Trophoblast cell (in vitro differentiated cells and primary cell): ENCODE measurements around the gene MRPL46.

Experiments
- DNase-seq, 2 donors: peaks; one replicate each; pipeline ENCODE4 v3.0.0-alpha.2; 2016
- H2AFZ ChIP-seq: 2 replicates; pipeline ENCODE4 v1.6.1; 2013; ENCODE audit warnings: low read length, moderate library complexity, mild to moderate bottlenecking; ENCODE audit not compliant: insufficient read depth, poor library complexity
- H2AK5ac ChIP-seq: 2 replicates; pipeline ENCODE4 v1.6.1; 2013; ENCODE audit warnings: mild to moderate bottlenecking, low read length
- H2BK120ac ChIP-seq: 2 replicates; pipeline ENCODE4 v1.6.1; 2013; ENCODE audit warnings: low read length, mild to moderate bottlenecking, moderate library complexity; ENCODE audit not compliant: insufficient read depth, poor library complexity
- H2BK12ac ChIP-seq: 2 replicates; pipeline ENCODE4 v1.6.1; 2013; ENCODE audit warnings: mild to moderate bottlenecking, low read length, moderate library complexity
- H2BK5ac ChIP-seq: 2 replicates; pipeline ENCODE4 v1.6.1; 2013; ENCODE audit warnings: low read length, low read depth, moderate library complexity, mild to moderate bottlenecking; ENCODE audit not compliant: poor library complexity
- H3K14ac ChIP-seq: 2 replicates; pipeline ENCODE4 v1.6.1; 2013; ENCODE audit warnings: mild to moderate bottlenecking, low read length
- H3K18ac ChIP-seq: 2 replicates; pipeline ENCODE4 v1.6.1; 2013; ENCODE audit warnings: mild to moderate bottlenecking, low read length
- H3K23ac ChIP-seq: 2 replicates; pipeline ENCODE4 v1.6.1; 2013; ENCODE audit warnings: low read length
- H3K27ac ChIP-seq: 2 replicates; pipeline ENCODE4 v1.5.1; 2013; ENCODE audit warnings: low read depth, mild to moderate bottlenecking, inconsistent platforms, low read length, moderate library complexity
- H3K27me3 ChIP-seq: 2 replicates; pipeline ENCODE4 v1.6.1; 2013; ENCODE audit warnings: inconsistent platforms, mild to moderate bottlenecking, low read length, moderate library complexity; ENCODE audit not compliant: insufficient read depth
- H3K36me3 ChIP-seq, 2 experiments: 1 replicate in 1 of 2; 2 replicates in 1 of 2; pipeline ENCODE4 v1.6.1; 2013; ENCODE audit warnings: low read length in 2 of 2, mild to moderate bottlenecking in 2 of 2, moderate library complexity in 1 of 2; ENCODE audit not compliant: insufficient read depth in 2 of 2, control insufficient read depth in 1 of 2
- H3K4ac ChIP-seq: 2 replicates; pipeline ENCODE4 v1.6.1; 2013; ENCODE audit warnings: low read depth, mild to moderate bottlenecking, low read length, moderate library complexity
- H3K4me1 ChIP-seq, 2 experiments: 1 replicate in 1 of 2; 2 replicates in 1 of 2; pipeline ENCODE4 v1.6.1; 2013; ENCODE audit warnings: low read length in 2 of 2, mild to moderate bottlenecking in 2 of 2, moderate library complexity in 1 of 2; ENCODE audit not compliant: insufficient read depth in 2 of 2, control insufficient read depth in 1 of 2
- H3K4me2 ChIP-seq: 2 replicates; pipeline ENCODE4 v1.6.1; 2013; ENCODE audit warnings: inconsistent platforms, mild to moderate bottlenecking, low read length, moderate library complexity
- H3K4me3 ChIP-seq: 2 replicates; pipeline ENCODE4 v1.5.1; 2013; ENCODE audit warnings: mild to moderate bottlenecking, low read depth, low read length, inconsistent platforms
- H3K79me1 ChIP-seq: one replicate; pipeline ENCODE4 v1.6.1; 2013; ENCODE audit warnings: low read length
- H3K79me2 ChIP-seq: 2 replicates; pipeline ENCODE4 v1.6.1; 2013; ENCODE audit warnings: low read length, mild to moderate bottlenecking; ENCODE audit not compliant: control insufficient read depth, insufficient read depth, poor library complexity
- H3K9ac ChIP-seq: 2 replicates; pipeline ENCODE4 v1.6.1; 2013; ENCODE audit warnings: mild to moderate bottlenecking, low read length
- H3K9me3 ChIP-seq: 2 replicates; pipeline ENCODE4 v1.6.1; 2013; ENCODE audit warnings: low read depth, mild to moderate bottlenecking, control low read depth, inconsistent platforms, low read length; ENCODE audit not compliant: insufficient read depth
- H4K12ac ChIP-seq: 2 replicates; pipeline ENCODE4 v1.6.1; 2013; ENCODE audit warnings: low read depth, mild to moderate bottlenecking, low read length, moderate library complexity
- H4K8ac ChIP-seq: 2 replicates; pipeline ENCODE4 v1.6.1; 2013; ENCODE audit warnings: low read depth, mild to moderate bottlenecking, low read length, moderate library complexity
- H4K91ac ChIP-seq: one replicate; pipeline ENCODE4 v1.6.1; 2013; ENCODE audit warnings: low read depth, mild to moderate bottlenecking, low read length, moderate library complexity
- WGBS: extraction: QIAGEN DNeasy Blood & Tissue Kit; methylation state at CpG from one replicate; pipeline ENCODE4 v1.1.7; 2013; ENCODE audit warnings: missing lambda C conversion rate; ENCODE audit not compliant: insufficient read length, insufficient coverage; ENCODE audit errors: extremely low coverage; 5-methylcytosine and 5-hydroxymethylcytosine counted together

MRPL46 gene

GRCh38 chr15:88447741-88448140 is 19.4 kb downstream of the MRPL46 start:
- H3K4me1 ChIP-seq, result no peaks in the 10 kb centered on the region
- no CpG with 5 or more reads among the region's 1 CpG for WGBS
- H3K79me2 ChIP-seq, result no peaks in the 10 kb centered on the region

GRCh38 chr15:88447206-88447605 is 20.0 kb downstream of the MRPL46 start:
- Histone ChIP-seq H3K27ac (no peak overlapping the region), H3K79me2 (no peaks in the 10 kb centered on the region), H3K36me3 (no peaks in the 10 kb centered on the region), H3K4ac (no peak overlapping the region), H3K14ac (no peak overlapping the region), H4K12ac (no peak overlapping the region), H3K9me3 (no peaks in the 10 kb centered on the region), H3K4me3 (no peak overlapping the region), H3K9ac (no peak overlapping the region), H2AFZ (no peak overlapping the region), H4K8ac (no peak overlapping the region), H3K18ac (no peak overlapping the region), H2BK5ac (no peak overlapping the region), H2BK120ac (no peak overlapping the region), H3K23ac (no peak overlapping the region), H2BK12ac (no peak overlapping the region), H3K4me2 (no peak overlapping the region), H2AK5ac (no peak overlapping the region), H3K4me1 (peaks cover 0 to 2% of the 10 kb centered on the region in 2 experiments), H3K79me1 (no peaks in the 10 kb centered on the region), H4K91ac (no peak overlapping the region), H3K27me3 (no peaks in the 10 kb centered on the region)
- no CpG with 5 or more reads among the region's 1 CpG for WGBS
- DNase-seq, result no peak

More at GRCh38 chr15:88447741-88448140, 19.4 kb downstream of the MRPL46 start:
- no peak for DNase-seq
- H2BK120ac ChIP-seq, result no peak overlapping the region
- H2AK5ac ChIP-seq, result no peak overlapping the region
- no peaks in the 10 kb centered on the region for H3K79me1 ChIP-seq
- H3K27ac ChIP-seq, result no peak overlapping the region
- H3K9me3 ChIP-seq, result no peaks in the 10 kb centered on the region
- H3K18ac ChIP-seq, result no peak overlapping the region
- no peak overlapping the region for H4K91ac ChIP-seq
- H2AFZ ChIP-seq, result no peak overlapping the region
- H4K8ac ChIP-seq, result no peak overlapping the region
- H3K14ac ChIP-seq, result no peak overlapping the region
- no peak overlapping the region for H3K9ac ChIP-seq
- no peak overlapping the region for H3K4ac ChIP-seq
- no peak overlapping the region for H4K12ac ChIP-seq
- H2BK5ac ChIP-seq, result no peak overlapping the region
- no peak overlapping the region for H3K4me3 ChIP-seq
- no peak overlapping the region for H3K23ac ChIP-seq
- no peaks in the 10 kb centered on the region for H3K36me3 ChIP-seq
- no peak overlapping the region for H2BK12ac ChIP-seq
- H3K27me3 ChIP-seq, result no peaks in the 10 kb centered on the region
- H3K4me2 ChIP-seq, result no peak overlapping the region

GRCh38 chr15:88441076-88441730 is 26.0 kb downstream of the MRPL46 start:
- H4K91ac ChIP-seq, result peak overlapping the region; percentile 7
- no peaks in the 10 kb centered on the region for H3K27me3 ChIP-seq
- H2BK12ac ChIP-seq, result no peak overlapping the region
- H3K4me2 ChIP-seq, result no peak overlapping the region
- WGBS, result no CpG with 5 or more reads among the region's 2 CpGs
- peak overlapping the region; percentile 53 for H2BK120ac ChIP-seq
- no peak overlapping the region for H3K27ac ChIP-seq
- no peak overlapping the region for H2AK5ac ChIP-seq
- H3K4me1 ChIP-seq, result peaks cover 4 to 7% of the 10 kb centered on the region in 2 experiments
- no peaks in the 10 kb centered on the region for H3K36me3 ChIP-seq
- H3K14ac ChIP-seq, result no peak overlapping the region
- DNase-seq, result no peak
- H3K4me3 ChIP-seq, result no peak overlapping the region
- no peak overlapping the region for H4K8ac ChIP-seq
- H2AFZ ChIP-seq, result no peak overlapping the region
- H3K79me2 ChIP-seq, result no peaks in the 10 kb centered on the region
- H3K79me1 ChIP-seq, result peaks cover 2% of the 10 kb centered on the region
- no peak overlapping the region for H3K9ac ChIP-seq
- H4K12ac ChIP-seq, result no peak overlapping the region
- H3K4ac ChIP-seq, result no peak overlapping the region
- no peak overlapping the region for H2BK5ac ChIP-seq
- peaks cover 1% of the 10 kb centered on the region for H3K9me3 ChIP-seq
- H3K18ac ChIP-seq, result no peak overlapping the region
- H3K23ac ChIP-seq, result no peak overlapping the region

GRCh38 chr15:88440021-88440420 is 27.2 kb downstream of the MRPL46 start:
- DNase-seq, result peak in 1 of 2 donors; percentile 4
- Histone ChIP-seq H3K79me2 (no peaks in the 10 kb centered on the region), H3K9ac (no peak overlapping the region), H2AK5ac (no peak overlapping the region), H3K4me2 (peak overlapping the region; percentile 4), H3K18ac (no peak overlapping the region), H3K4ac (no peak overlapping the region), H2BK120ac (no peak overlapping the region), H3K14ac (no peak overlapping the region), H4K12ac (no peak overlapping the region), H3K23ac (no peak overlapping the region), H3K4me3 (no peak overlapping the region), H3K36me3 (no peaks in the 10 kb centered on the region), H2AFZ (no peak overlapping the region), H3K9me3 (peaks cover 1% of the 10 kb centered on the region), H3K27ac (no peak overlapping the region), H3K79me1 (peaks cover 2% of the 10 kb centered on the region), H3K4me1 (peaks cover 4 to 7% of the 10 kb centered on the region in 2 experiments), H4K91ac (no peak overlapping the region), H2BK12ac (no peak overlapping the region), H4K8ac (no peak overlapping the region), H2BK5ac (no peak overlapping the region), H3K27me3 (no peaks in the 10 kb centered on the region)
- WGBS, result no CpG with 5 or more reads among the region's 1 CpG
